Measurements from ENCODE around the gene ANO9.

DNA sequence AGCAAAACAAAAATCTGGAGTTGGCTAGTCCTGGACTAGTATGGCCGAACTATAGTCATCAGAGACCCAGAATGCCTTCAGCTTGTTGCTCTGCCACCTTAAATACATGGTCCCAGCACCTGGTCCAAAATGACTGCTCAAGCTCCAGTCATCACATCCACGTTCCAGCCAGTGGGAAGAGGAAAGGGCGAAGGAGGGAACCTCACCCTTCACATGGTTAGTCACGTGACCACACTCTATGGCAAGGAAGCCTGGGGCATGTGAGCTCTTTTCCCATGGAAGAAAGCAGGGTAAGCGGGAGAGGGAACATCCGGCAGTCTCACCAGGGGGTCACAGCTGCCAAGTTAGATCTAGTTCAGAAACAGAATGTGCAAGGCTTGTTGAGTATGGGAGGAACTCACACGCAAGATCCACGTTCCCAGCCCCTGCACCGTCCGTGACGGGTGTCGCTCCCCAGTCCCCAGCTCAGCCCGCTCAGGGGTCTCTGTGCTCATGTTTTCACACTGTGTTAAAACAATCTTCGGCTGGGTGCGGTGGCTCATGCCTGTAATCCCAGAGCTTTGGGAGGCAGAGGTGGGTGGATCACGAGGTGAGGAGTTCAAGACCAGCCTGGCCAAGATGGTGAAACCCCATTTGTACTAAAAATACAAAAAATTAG lies 1.9 kb upstream of the ANO9 start:
- TF ChIP-seq CTCF (conservative IDR thresholded peaks at IDR 0.05; ENCODE audit: low read depth, low read length) (no peak), EZH2 (IDR thresholded peaks at IDR 0.05; ENCODE audit: borderline replicate concordance, low read depth, low read length, poor library complexity, severe bottlenecking) (no peak)
